ENCODE measurements around the gene NETO1.

The NETO1 gene

GRCh38 chr18:72867746-72868584, at the start of gene NETO1:
NETO1 (minus strand) TSS chr18:72867987; CDS start chr18:72867291, 696 bp downstream.
- DNase-seq (ENCODE audit: low spot score), result no peak

GRCh38 chr18:72910045-72910444, 42.3 kb upstream of the NETO1 start:
- no peak for DNase-seq (ENCODE audit: low spot score)

- DNase-seq (ENCODE audit: low spot score), result no peak
Observed at GRCh38 chr18:72908181-72908580, 40.4 kb upstream of the NETO1 start.

GRCh38 chr18:72903033-72903432, 35.2 kb upstream of the NETO1 start:
- DNase-seq (ENCODE audit: low spot score), result no peak

GRCh38 chr18:72899338-72899737, 31.6 kb upstream of the NETO1 start:
- no peak for DNase-seq (ENCODE audit: low spot score)

- DNase-seq (ENCODE audit: low spot score), result no peak
Observed at GRCh38 chr18:72898870-72899269, 31.1 kb upstream of the NETO1 start.

- DNase-seq (ENCODE audit: low spot score), result no peak
Observed at GRCh38 chr18:72895548-72895947, 27.8 kb upstream of the NETO1 start.

GRCh38 chr18:72878561-72878960, 10.8 kb upstream of the NETO1 start:
- DNase-seq (ENCODE audit: low spot score), result no peak

- DNase-seq (ENCODE audit: low spot score), result no peak
Observed at GRCh38 chr18:72878143-72878542, 10.4 kb upstream of the NETO1 start.

- no peak for DNase-seq (ENCODE audit: low spot score)
Observed at GRCh38 chr18:72871091-72871490, 3.3 kb upstream of the NETO1 start.

GRCh38 chr18:72869226-72870185, 1.7 kb upstream of the NETO1 start:
- DNase-seq (ENCODE audit: low spot score), result no peak

GRCh38 chr18:72868585-72869225, 918 bp upstream of the NETO1 start:
- DNase-seq (ENCODE audit: low spot score), result no peak

GRCh38 chr18:72866901-72867745, 664 bp downstream of the NETO1 start:
- DNase-seq (ENCODE audit: low spot score), result no peak

GRCh38 chr18:72866442-72866900, 1.3 kb downstream of the NETO1 start:
- DNase-seq (ENCODE audit: low spot score), result no peak

- DNase-seq (ENCODE audit: low spot score), result no peak
Observed at GRCh38 chr18:72863754-72864153, 4.0 kb downstream of the NETO1 start.

GRCh38 chr18:72859088-72859487, 8.7 kb downstream of the NETO1 start:
- DNase-seq (ENCODE audit: low spot score), result no peak

- no peak for DNase-seq (ENCODE audit: low spot score)
Observed at GRCh38 chr18:72849671-72850070, 18.1 kb downstream of the NETO1 start.

GRCh38 chr18:72848503-72849237, 19.1 kb downstream of the NETO1 start:
- DNase-seq (ENCODE audit: low spot score), result no peak

- no peak for DNase-seq (ENCODE audit: low spot score)
Observed at GRCh38 chr18:72847771-72848170, 20.0 kb downstream of the NETO1 start.

GRCh38 chr18:72846736-72847533, 20.9 kb downstream of the NETO1 start:
- no peak for DNase-seq (ENCODE audit: low spot score)
